ENCODE measurements around the gene PHACTR1. TPM values are rescaled to one million over a fixed set of nuclear protein-coding genes. Genes with fewer than 3 reads are reported as not detected.

The PHACTR1 gene
- total and polyA plus RNA-seq, 12 donors, result 6.3 to 150 (median 79.9) TPM

DNA sequence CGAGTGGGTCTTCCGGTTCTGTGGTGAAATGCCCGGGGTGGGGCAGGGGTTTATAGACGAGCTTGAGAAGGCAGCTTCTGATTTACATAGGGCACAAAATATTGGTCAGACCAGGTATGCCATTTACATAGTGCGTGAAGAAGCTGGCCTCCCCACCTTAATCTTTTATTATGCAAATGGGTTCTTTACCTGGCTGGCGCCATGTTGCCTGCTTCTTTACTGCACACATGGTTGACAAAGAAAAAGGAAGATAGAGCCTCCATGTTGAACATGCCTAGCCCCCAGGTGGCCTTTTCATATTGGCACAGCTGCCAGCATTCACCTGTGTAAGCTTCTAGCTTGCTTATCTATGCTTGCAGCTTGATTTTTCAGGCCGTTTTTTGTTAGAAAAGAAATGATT lies 276.2 kb downstream of the PHACTR1 start:
- Histone ChIP-seq H3K4me1 (peaks cover 0 to 13% (median 5%) of the 10 kb centered on the region in 9 donors), H3K4me3 (no peak overlapping the region), H3K36me3 (no peaks in the 10 kb centered on the region), H3K27me3 (no peaks in the 10 kb centered on the region), H3K9me3 (peaks cover 0 to 19% (median 6%) of the 10 kb centered on the region in 11 donors), H3K27ac (peak overlapping the region in 2 of 10 donors; percentile 15 to 66)
- DNase-seq (no peak), ATAC-seq (no peak)
- intact Hi-C loops (cut with DNase I), result no loop called here
- TF ChIP-seq, protein P1, sequence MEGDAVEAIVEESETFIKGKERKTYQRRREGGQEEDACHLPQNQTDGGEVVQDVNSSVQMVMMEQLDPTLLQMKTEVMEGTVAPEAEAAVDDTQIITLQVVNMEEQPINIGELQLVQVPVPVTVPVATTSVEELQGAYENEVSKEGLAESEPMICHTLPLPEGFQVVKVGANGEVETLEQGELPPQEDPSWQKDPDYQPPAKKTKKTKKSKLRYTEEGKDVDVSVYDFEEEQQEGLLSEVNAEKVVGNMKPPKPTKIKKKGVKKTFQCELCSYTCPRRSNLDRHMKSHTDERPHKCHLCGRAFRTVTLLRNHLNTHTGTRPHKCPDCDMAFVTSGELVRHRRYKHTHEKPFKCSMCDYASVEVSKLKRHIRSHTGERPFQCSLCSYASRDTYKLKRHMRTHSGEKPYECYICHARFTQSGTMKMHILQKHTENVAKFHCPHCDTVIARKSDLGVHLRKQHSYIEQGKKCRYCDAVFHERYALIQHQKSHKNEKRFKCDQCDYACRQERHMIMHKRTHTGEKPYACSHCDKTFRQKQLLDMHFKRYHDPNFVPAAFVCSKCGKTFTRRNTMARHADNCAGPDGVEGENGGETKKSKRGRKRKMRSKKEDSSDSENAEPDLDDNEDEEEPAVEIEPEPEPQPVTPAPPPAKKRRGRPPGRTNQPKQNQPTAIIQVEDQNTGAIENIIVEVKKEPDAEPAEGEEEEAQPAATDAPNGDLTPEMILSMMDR (IDR thresholded peaks at IDR 0.05), result no peak
- 86 to 87% methylated on average over 7 of the region's 7 CpGs for WGBS, 2 donors

DNA sequence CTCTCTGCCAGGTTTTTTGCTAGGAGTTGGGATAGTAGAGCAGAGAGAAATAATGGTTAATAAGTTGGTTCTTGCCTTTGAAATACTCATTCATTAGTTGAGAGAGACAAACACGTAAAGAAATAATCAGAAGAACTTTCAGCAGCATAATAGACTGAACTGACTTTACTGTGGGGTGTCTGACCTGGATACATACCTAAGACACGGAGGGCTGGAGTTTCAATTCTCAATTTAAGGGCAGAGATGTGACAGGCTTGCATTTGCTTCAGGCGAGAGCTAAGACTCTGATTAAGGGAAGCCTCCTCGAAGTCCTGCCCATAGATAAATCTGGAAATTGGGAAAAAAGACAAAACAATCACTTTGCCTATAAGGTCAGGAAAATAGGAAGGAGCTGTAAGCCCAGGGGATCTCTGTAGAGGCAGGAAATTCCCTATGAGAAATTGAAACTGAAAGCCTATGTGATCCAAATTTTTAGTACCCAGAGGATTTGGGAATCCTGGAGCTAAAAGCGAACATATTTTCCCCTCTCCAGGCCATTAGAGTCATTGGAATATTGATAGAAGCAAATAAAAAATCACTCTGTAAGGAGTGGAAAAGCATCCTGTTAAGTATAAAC lies 276.8 kb downstream of the PHACTR1 start:
- WGBS, 2 donors, result 54 to 67% methylated on average over 5 of the region's 5 CpGs
- intact Hi-C loops (cut with DNase I), result no loop called here
- peak in 1 of 8 donors; percentile 44 for ATAC-seq

DNA sequence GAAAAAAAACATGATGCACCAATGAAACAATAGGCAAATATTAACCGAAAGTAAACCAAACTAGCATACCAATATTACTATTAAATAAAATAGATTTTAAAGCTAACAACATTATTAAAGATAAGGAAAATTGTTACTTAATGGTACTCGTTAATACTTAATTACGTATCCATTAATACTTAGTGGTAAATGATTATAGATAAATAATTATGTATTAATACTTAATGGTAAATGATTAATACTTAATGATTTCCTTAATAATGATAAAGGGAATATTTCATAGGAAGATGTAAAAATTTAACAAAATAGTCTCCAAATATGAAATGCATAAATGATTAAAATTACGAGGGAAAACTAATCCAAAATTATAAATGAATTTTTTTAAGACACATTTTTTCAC lies 278.9 kb downstream of the PHACTR1 start:
- Histone ChIP-seq H3K4me1 (peaks cover 0 to 11% (median 5%) of the 10 kb centered on the region in 9 donors), H3K4me3 (no peak overlapping the region), H3K9me3 (peaks cover 0 to 19% (median 6%) of the 10 kb centered on the region in 11 donors), H3K27me3 (no peaks in the 10 kb centered on the region), H3K27ac (no peak overlapping the region), H3K36me3 (no peaks in the 10 kb centered on the region)
- DNase-seq, result no peak
- TF ChIP-seq, protein P1 (IDR thresholded peaks at IDR 0.05), result no peak
- WGBS, 2 donors, result 96 to 97% methylated on average over 4 of the region's 4 CpGs
- ATAC-seq, result no peak
- intact Hi-C loops (cut with DNase I), result no loop called here

More for the DNA sequence above, 276.8 kb downstream of the PHACTR1 start:
- H3K27ac ChIP-seq, result peak overlapping the region in 8 of 10 donors; percentile 15 to 66 (median 38)
- H3K36me3 ChIP-seq, result no peaks in the 10 kb centered on the region
- H3K4me3 ChIP-seq, result peak overlapping the region in 5 of 10 donors; percentile 21 to 39 (median 35)
- H3K4me1 ChIP-seq, result peaks cover 0 to 11% (median 5%) of the 10 kb centered on the region in 9 donors
- peaks cover 0 to 19% (median 6%) of the 10 kb centered on the region in 11 donors for H3K9me3 ChIP-seq
- TF ChIP-seq, protein P1 (IDR thresholded peaks at IDR 0.05), result no peak
- DNase-seq, result no peak
- H3K27me3 ChIP-seq, result no peaks in the 10 kb centered on the region

DNA sequence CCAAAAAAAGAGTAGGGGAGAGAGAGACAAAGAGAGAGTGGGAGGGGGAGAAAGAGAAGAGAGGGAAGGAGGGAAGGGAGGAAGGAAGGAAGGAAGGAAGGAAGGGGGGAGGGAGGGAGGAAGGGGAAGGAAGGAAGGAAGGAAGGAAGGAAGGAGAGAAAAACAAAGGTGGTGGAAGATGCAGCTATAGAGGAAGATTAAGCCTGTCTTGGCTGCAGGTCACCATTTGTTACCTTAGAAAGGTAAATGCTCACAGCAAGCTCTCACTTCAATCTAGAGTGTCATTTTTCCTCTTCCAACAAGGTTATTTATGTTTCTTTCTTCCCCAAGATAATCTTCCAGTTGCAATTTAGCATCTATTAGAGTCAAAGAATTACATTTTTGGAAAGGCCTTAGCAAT lies 284.0 kb downstream of the PHACTR1 start:
- Histone ChIP-seq H3K4me3 (no peak overlapping the region), H3K9me3 (no peaks in the 10 kb centered on the region), H3K27ac (no peak overlapping the region), H3K36me3 (no peaks in the 10 kb centered on the region), H3K27me3 (no peaks in the 10 kb centered on the region), H3K4me1 (peaks cover 0 to 10% (median 6%) of the 10 kb centered on the region in 9 donors)
- TF ChIP-seq, protein P1 (IDR thresholded peaks at IDR 0.05), result no peak
- ATAC-seq, result no peak
- DNase-seq, result no peak
- intact Hi-C loops (cut with DNase I), result no loop called here
